Fibroblast of skin of abdomen (primary cell): ENCODE data around the gene GPR176.
"Not testable (repeated sequence)": the region's sequence is repeated elsewhere in the genome, so short reads cannot be mapped to it uniquely, and the experiment has no call there.

Source experiments
- DNase-seq: peaks from one replicate; pipeline ENCODE4 v3.0.0-alpha.2; 2013

GPR176 gene

GRCh38 chr15:39855400-39855799 is 64.7 kb downstream of the GPR176 start:
- no peak for DNase-seq

- DNase-seq, result peak; percentile 71
Measured at GRCh38 chr15:39854161-39854560, 65.9 kb downstream of the GPR176 start.

- peak; percentile 71 for DNase-seq
Measured at GRCh38 chr15:39852250-39852649, 67.8 kb downstream of the GPR176 start.

GRCh38 chr15:39851500-39852092 is 68.5 kb downstream of the GPR176 start:
- DNase-seq, result no peak

- no peak for DNase-seq
Measured at GRCh38 chr15:39850436-39850835, 69.6 kb downstream of the GPR176 start.

- DNase-seq, result peak; percentile 39
Measured at GRCh38 chr15:39846108-39846507, 74.0 kb downstream of the GPR176 start.

GRCh38 chr15:39845582-39845981 is 74.5 kb downstream of the GPR176 start:
- DNase-seq, result no peak

- no peak for DNase-seq
Measured at GRCh38 chr15:39843565-39843964, 76.5 kb downstream of the GPR176 start.

GRCh38 chr15:39837454-39837853 is 82.6 kb downstream of the GPR176 start:
- DNase-seq, result no peak

GRCh38 chr15:39835550-39835949 is 84.5 kb downstream of the GPR176 start:
- no peak for DNase-seq

- DNase-seq, result peak; percentile 59
Measured at GRCh38 chr15:39834256-39834655, 85.8 kb downstream of the GPR176 start.

- DNase-seq, result peak; percentile 86
Measured at GRCh38 chr15:39833515-39833981, 86.5 kb downstream of the GPR176 start.

- no peak for DNase-seq
Measured at GRCh38 chr15:39830166-39830565, 89.9 kb downstream of the GPR176 start.

- DNase-seq, result peak; percentile 64
Measured at GRCh38 chr15:39828374-39828931, 91.6 kb downstream of the GPR176 start.

GRCh38 chr15:39826975-39827374 is 93.1 kb downstream of the GPR176 start:
- DNase-seq, result no peak

GRCh38 chr15:39823634-39824033 is 96.4 kb downstream of the GPR176 start:
- DNase-seq, result no peak

- no peak for DNase-seq
Measured at GRCh38 chr15:39820050-39820602, 99.9 kb downstream of the GPR176 start.

GRCh38 chr15:39819533-39819932 is 100.5 kb downstream of the GPR176 start:
- no peak for DNase-seq

- no peak for DNase-seq
Measured at GRCh38 chr15:39817892-39818291, 102.2 kb downstream of the GPR176 start.

- no peak for DNase-seq
Measured at GRCh38 chr15:39814489-39814888, 105.6 kb downstream of the GPR176 start.

- not testable (repeated sequence) for DNase-seq
Measured at GRCh38 chr15:39812651-39813050, 107.4 kb downstream of the GPR176 start.

- DNase-seq, result no peak
Measured at GRCh38 chr15:39808909-39809308, 111.2 kb downstream of the GPR176 start.

GRCh38 chr15:39807791-39808190 is 112.3 kb downstream of the GPR176 start:
- no peak for DNase-seq

- peak; percentile 43 for DNase-seq
Measured at GRCh38 chr15:39804026-39804425, 116.0 kb downstream of the GPR176 start.
